HEK293T (cell line): ENCODE measurements around the gene STIM1.

Source experiments
- ARNT ChIP-seq: fragments of 450-650 bp; IDR thresholded peaks from 2 replicates; pipeline ENCODE4 v1.6.1; 2017; ENCODE audit warnings: mild to moderate bottlenecking
- ELF4 ChIP-seq: fragments of 450-650 bp; IDR thresholded peaks from 2 replicates; pipeline ENCODE4 v1.6.1; 2017; ENCODE audit warnings: antibody characterized with exemption
- FOXK2 ChIP-seq: fragments of 450-650 bp; IDR thresholded peaks from 2 replicates; pipeline ENCODE4 v1.6.1; 2016; ENCODE audit warnings: mild to moderate bottlenecking
- FOXM1 ChIP-seq: fragments of 450-650 bp; IDR thresholded peaks from 2 replicates; pipeline ENCODE4 v1.6.1; 2017; ENCODE audit warnings: mild to moderate bottlenecking, borderline replicate concordance
- SP1 ChIP-seq: fragments of 450-650 bp; IDR thresholded peaks from 2 replicates; pipeline ENCODE4 v1.6.1; 2017
- SUZ12 ChIP-seq: fragments of 450-650 bp; IDR thresholded peaks from 2 replicates; pipeline ENCODE4 v1.6.1; 2016; ENCODE audit warnings: mild to moderate bottlenecking
- TARDBP ChIP-seq: fragments of 450-650 bp; IDR thresholded peaks from 2 replicates; pipeline ENCODE4 v1.6.1; 2016

GRCh38 chr11:3942160-3942955, 86.9 kb downstream of the STIM1 start:
- TF ChIP-seq ARNT (no peak), TARDBP (no peak), ELF4 (no peak), SUZ12 (no peak), FOXK2 (no peak), FOXM1 (no peak), SP1 (no peak)
